Uterus (tissue), 4 donors: ENCODE results near the gene TRIM60. TPM values are rescaled to one million over a fixed set of nuclear protein-coding genes. Genes with fewer than 3 reads are reported as not detected.

ENCODE experiments used
- DNase-seq, 2 donors: peaks; one replicate each; pipeline ENCODE4 v3.0.0-alpha.2; 2019 to 2020
- H3K27ac ChIP-seq, 2 donors: fragments of 200-600 bp; sonication (generic); 1 replicate in 1 of 2; 2 replicates in 1 of 2; pipeline ENCODE4 v1.5.1; 2016 to 2018
- H3K27me3 ChIP-seq, 2 donors: fragments of 200-600 bp; sonication (generic); one replicate each; pipeline ENCODE4 v1.5.1; 2018 to 2019; ENCODE audit warnings: control low read depth in 1 of 2
- H3K36me3 ChIP-seq, 2 donors: fragments of 200-600 bp; sonication (generic); one replicate each; pipeline ENCODE4 v1.5.1; 2019; ENCODE audit warnings: control low read depth in 1 of 2
- H3K4me1 ChIP-seq, 2 donors: fragments of 200-600 bp; sonication (generic); one replicate each; pipeline ENCODE4 v1.5.1; 2018 to 2019; ENCODE audit warnings: control low read depth in 1 of 2
- H3K4me3 ChIP-seq, 2 donors: fragments of 200-600 bp; sonication (generic); 1 replicate in 1 of 2; 2 replicates in 1 of 2; pipeline ENCODE4 v1.5.1; 2018 to 2019; ENCODE audit warnings: mild to moderate bottlenecking in 1 of 2
- H3K9me3 ChIP-seq, 2 donors: fragments of 200-600 bp; sonication (generic); one replicate each; pipeline ENCODE4 v1.5.1; 2019; ENCODE audit warnings: control low read depth in 1 of 2
- CTCF ChIP-seq, 4 experiments: fragments of 200-600 bp in 2 of 4; fragments of 450-650 bp in 2 of 4; sonication (generic) in 2 of 4; IDR thresholded peaks; one replicate each; pipeline ENCODE4 v1.5.1; 2016 to 2019; ENCODE audit warnings: antibody characterized with exemption in 4 of 4, mild to moderate bottlenecking in 2 of 4, moderate library complexity in 1 of 4
- POLR2A ChIP-seq, 2 donors: fragments of 450-650 bp; IDR thresholded peaks; one replicate each; pipeline ENCODE4 v1.6.1; 2016; ENCODE audit warnings: antibody characterized with exemption in 2 of 2, mild to moderate bottlenecking in 1 of 2, moderate library complexity in 1 of 2
- intact Hi-C: fragments of 100-400 bp; cut with DNase I; formaldehyde crosslinking; loops from one replicate; pipeline ENCODE4 v1.15.1; 2023; ENCODE audit warnings: low total_unique reads
- total RNA-seq, 4 donors: library from RNA; depleted of rRNA in 3 of 4; stranded (reverse); fragments of >200 nt in 3 of 4; gene quantifications; one replicate each; pipeline versions ENCODE4 v1.1.0 to v1.2.4, GENCODE V29; 2014 to 2023
- donor health status: DM: yes; HTN: yes; CAD: no.

TRIM60 gene
- total RNA-seq, 4 donors from 2014 or later, result not detected

GRCh38 chr4:165005352-165005925 is 26.4 kb upstream of the TRIM60 start:
- H3K36me3 ChIP-seq, result no peaks in the 10 kb centered on the region
- H3K4me3 ChIP-seq, result no peak overlapping the region
- H3K9me3 ChIP-seq, result no peaks in the 10 kb centered on the region
- no peak overlapping the region for H3K27ac ChIP-seq
- no peak for DNase-seq
- no peak for TF ChIP-seq POLR2A (IDR thresholded peaks at IDR 0.05)
- TF ChIP-seq CTCF (IDR thresholded peaks at IDR 0.05), result no peak
- intact Hi-C loops, result no loop called here
- no peaks in the 10 kb centered on the region for H3K4me1 ChIP-seq
- no peaks in the 10 kb centered on the region for H3K27me3 ChIP-seq

- H3K9me3 ChIP-seq, result no peaks in the 10 kb centered on the region
- DNase-seq, result no peak
- H3K4me1 ChIP-seq, result no peaks in the 10 kb centered on the region
- no peaks in the 10 kb centered on the region for H3K36me3 ChIP-seq
- H3K4me3 ChIP-seq, result no peak overlapping the region
- TF ChIP-seq POLR2A (IDR thresholded peaks at IDR 0.05), result no peak
- no peak for TF ChIP-seq CTCF (IDR thresholded peaks at IDR 0.05)
- intact Hi-C loops, result no loop called here
- H3K27me3 ChIP-seq, result no peaks in the 10 kb centered on the region
- H3K27ac ChIP-seq, result no peak overlapping the region
Observed at GRCh38 chr4:165006456-165006855, 25.3 kb upstream of the TRIM60 start.

- Histone ChIP-seq H3K9me3 (no peaks in the 10 kb centered on the region), H3K4me1 (no peaks in the 10 kb centered on the region), H3K36me3 (no peaks in the 10 kb centered on the region), H3K27ac (no peak overlapping the region), H3K4me3 (no peak overlapping the region), H3K27me3 (no peaks in the 10 kb centered on the region)
- TF ChIP-seq POLR2A (IDR thresholded peaks at IDR 0.05), result no peak
- TF ChIP-seq CTCF (IDR thresholded peaks at IDR 0.05), result no peak
- intact Hi-C loops, result no loop called here
- no peak for DNase-seq
Observed at GRCh38 chr4:165006886-165007285, 24.9 kb upstream of the TRIM60 start.

- no peak for DNase-seq
Observed at GRCh38 chr4:165009493-165010227, 22.1 kb upstream of the TRIM60 start.

More at GRCh38 chr4:165009493-165010227, 22.1 kb upstream of the TRIM60 start:
- no peaks in the 10 kb centered on the region for H3K36me3 ChIP-seq
- no peaks in the 10 kb centered on the region for H3K27me3 ChIP-seq
- no peak for TF ChIP-seq CTCF (IDR thresholded peaks at IDR 0.05)
- TF ChIP-seq POLR2A (IDR thresholded peaks at IDR 0.05), result no peak
- no peaks in the 10 kb centered on the region for H3K4me1 ChIP-seq
- no peaks in the 10 kb centered on the region for H3K9me3 ChIP-seq
- H3K27ac ChIP-seq, result no peak overlapping the region
- no peak overlapping the region for H3K4me3 ChIP-seq
- intact Hi-C loops, result no loop called here
